ENCODE data around the gene PSMB5. TPM values are rescaled to one million over a fixed set of nuclear protein-coding genes. Genes with fewer than 3 reads are reported as not detected.

PSMB5 gene
- total RNA-seq, 1 experiment from 2014 or later: 162 TPM

- no peak for DNase-seq (ENCODE audit: unreplicated experiment)
- no peak overlapping the region for H3K27ac Mint-ChIP-seq (ENCODE audit: low read depth, unreplicated experiment)
These were observed 38.6 kb downstream of the PSMB5 start for GRCh38 chr14:22995889-22996625.

GRCh38 chr14:22994762-22995275 is 39.9 kb downstream of the PSMB5 start:
- CTCF ChIA-PET: interaction anchor here (0.6 to 24.6 kb wide), 32 partner anchors 9 to 336 kb away, joined by 3 to 620 read pairs (median 5); partner anchors contain the start of genes ACIN1, AJUBA, C14orf119 and CDH24
- BruUV-seq (replicated peaks): no TSS peak
- no peak overlapping the region for H3K27ac Mint-ChIP-seq (ENCODE audit: low read depth, unreplicated experiment)
- H3K36me3 Mint-ChIP-seq (ENCODE audit: insufficient read depth, unreplicated experiment): peaks cover 29% of the 10 kb centered on the region
- H3K9me3 Mint-ChIP-seq (ENCODE audit: unreplicated experiment): no peaks in the 10 kb centered on the region
- POLR2A ChIA-PET: interaction anchor here (0.6 to 3.3 kb wide), 16 partner anchors 9 to 100 kb away, joined by 3 to 43 read pairs (median 4); partner anchors contain the start of genes ACIN1, AJUBA, C14orf119 and CDH24
- no peak overlapping the region for H3K4me3 Mint-ChIP-seq (ENCODE audit: unreplicated experiment)
- intact Hi-C loops (cut with micrococcal nuclease): loop anchor here (1.0 kb wide), 1 partner anchor 63 kb away; no protein-coding TSS in a partner anchor
- TF ChIP-seq CTCF (IDR thresholded peaks at IDR 0.05; ENCODE audit: unreplicated experiment): peak; percentile 44
- H3K27me3 Mint-ChIP-seq (ENCODE audit: insufficient read depth, unreplicated experiment): no peaks in the 10 kb centered on the region
- peak; percentile 84 for DNase-seq (ENCODE audit: unreplicated experiment)
- peaks cover 16% of the 10 kb centered on the region for H3K4me1 Mint-ChIP-seq (ENCODE audit: insufficient read depth, unreplicated experiment)

More at GRCh38 chr14:22995889-22996625, 38.6 kb downstream of the PSMB5 start:
- BruUV-seq (replicated peaks): no TSS peak
- intact Hi-C loops (cut with micrococcal nuclease): no loop called here
- H3K27me3 Mint-ChIP-seq (ENCODE audit: insufficient read depth, unreplicated experiment): no peaks in the 10 kb centered on the region
- CTCF ChIA-PET: interaction anchor here (0.6 to 24.6 kb wide), 15 partner anchors 9 to 405 kb away, joined by 3 to 620 read pairs (median 5); partner anchors contain the start of genes AJUBA, CDH24 and RNF212B
- H3K9me3 Mint-ChIP-seq (ENCODE audit: unreplicated experiment): no peaks in the 10 kb centered on the region
- H3K36me3 Mint-ChIP-seq (ENCODE audit: insufficient read depth, unreplicated experiment): peaks cover 19% of the 10 kb centered on the region
- H3K4me1 Mint-ChIP-seq (ENCODE audit: insufficient read depth, unreplicated experiment): peaks cover 16% of the 10 kb centered on the region
- POLR2A ChIA-PET: interaction anchor here (0.6 to 3.3 kb wide), 11 partner anchors 10 to 599 kb away, joined by 3 to 43 read pairs (median 5); partner anchors contain the start of genes ACIN1, AJUBA, C14orf119 and CDH24
- no peak for TF ChIP-seq CTCF (IDR thresholded peaks at IDR 0.05; ENCODE audit: unreplicated experiment)
- no peak overlapping the region for H3K4me3 Mint-ChIP-seq (ENCODE audit: unreplicated experiment)

- peaks cover 39% of the 10 kb centered on the region for H3K36me3 Mint-ChIP-seq (ENCODE audit: insufficient read depth, unreplicated experiment)
- no peak for DNase-seq (ENCODE audit: unreplicated experiment)
- H3K9me3 Mint-ChIP-seq (ENCODE audit: unreplicated experiment): no peaks in the 10 kb centered on the region
- TF ChIP-seq CTCF (IDR thresholded peaks at IDR 0.05; ENCODE audit: unreplicated experiment): no peak
- no peaks in the 10 kb centered on the region for H3K27me3 Mint-ChIP-seq (ENCODE audit: insufficient read depth, unreplicated experiment)
- ChIA-PET POLR2A (interaction anchor here (0.6 to 1.7 kb wide), 5 partner anchors 11 to 206 kb away, joined by 3 to 11 read pairs (median 4); partner anchors contain the start of gene AJUBA), CTCF (interaction anchor here (0.6 to 24.6 kb wide), 19 partner anchors 8 to 380 kb away, joined by 3 to 620 read pairs (median 4); partner anchors contain the start of genes AJUBA and CDH24)
- H3K27ac Mint-ChIP-seq (ENCODE audit: low read depth, unreplicated experiment): no peak overlapping the region
- H3K4me1 Mint-ChIP-seq (ENCODE audit: insufficient read depth, unreplicated experiment): peaks cover 16% of the 10 kb centered on the region
- intact Hi-C loops (cut with micrococcal nuclease): no loop called here
- BruUV-seq (replicated peaks): no TSS peak
- no peak overlapping the region for H3K4me3 Mint-ChIP-seq (ENCODE audit: unreplicated experiment)
These were observed 41.2 kb downstream of the PSMB5 start for GRCh38 chr14:22993517-22993916.

GRCh38 chr14:22991852-22992251 is 42.8 kb downstream of the PSMB5 start:
- H3K4me3 Mint-ChIP-seq (ENCODE audit: unreplicated experiment): no peak overlapping the region
- H3K27me3 Mint-ChIP-seq (ENCODE audit: insufficient read depth, unreplicated experiment): no peaks in the 10 kb centered on the region
- DNase-seq (ENCODE audit: unreplicated experiment): no peak
- H3K9me3 Mint-ChIP-seq (ENCODE audit: unreplicated experiment): no peaks in the 10 kb centered on the region
- ChIA-PET CTCF (interaction anchor here (0.7 to 24.6 kb wide), 3 partner anchors 14 to 91 kb away, joined by 4 to 620 read pairs (median 8); partner anchors contain the start of gene CDH24), POLR2A (interaction anchor here (1.1 kb wide), 1 partner anchor 14 kb away, joined by 4 read pairs; no protein-coding TSS in a partner anchor)
- no peak for TF ChIP-seq CTCF (IDR thresholded peaks at IDR 0.05; ENCODE audit: unreplicated experiment)
- H3K36me3 Mint-ChIP-seq (ENCODE audit: insufficient read depth, unreplicated experiment): peaks cover 46% of the 10 kb centered on the region
- intact Hi-C loops (cut with micrococcal nuclease): no loop called here
- peaks cover 16% of the 10 kb centered on the region for H3K4me1 Mint-ChIP-seq (ENCODE audit: insufficient read depth, unreplicated experiment)
- H3K27ac Mint-ChIP-seq (ENCODE audit: low read depth, unreplicated experiment): no peak overlapping the region
- no TSS peak for BruUV-seq (replicated peaks)

Measured in MCF 10A (cell line).